GM10266 (cell line): ENCODE measurements around the gene LRRC8E.

Experiments
- DNase-seq: peaks from one replicate; pipeline ENCODE4 v3.0.0; 2012; ENCODE audit errors: extremely low spot score
- CTCF ChIP-seq: IDR thresholded peaks from 2 replicates; pipeline ENCODE4 v1.5.1; 2012; ENCODE audit warnings: mild to moderate bottlenecking, low read depth; ENCODE audit not compliant: control insufficient read depth, insufficient read depth; ENCODE audit errors: missing control alignments

The LRRC8E gene

GRCh38 chr19:7850000-7850813, 38.1 kb upstream of the LRRC8E start:
- no peak for TF ChIP-seq CTCF
- DNase-seq: no peak

- no peak for TF ChIP-seq CTCF
- DNase-seq: no peak
Observed at GRCh38 chr19:7850945-7851622, 37.2 kb upstream of the LRRC8E start.

GRCh38 chr19:7851623-7852500, 36.4 kb upstream of the LRRC8E start:
- no peak for TF ChIP-seq CTCF
- DNase-seq: no peak

GRCh38 chr19:7852851-7853769, 35.2 kb upstream of the LRRC8E start:
- DNase-seq: peak; percentile 96
- TF ChIP-seq CTCF: peak; percentile 82

- no peak for TF ChIP-seq CTCF
- no peak for DNase-seq
Observed at GRCh38 chr19:7853770-7854128, 34.6 kb upstream of the LRRC8E start.

GRCh38 chr19:7855426-7856108, 32.7 kb upstream of the LRRC8E start:
- TF ChIP-seq CTCF: no peak
- DNase-seq: no peak
